NCI-H2107 (cell line): ENCODE results near the gene PRKRIP1.
"Not testable (repeated sequence)": the region's sequence is repeated elsewhere in the genome, so short reads cannot be mapped to it uniquely, and the experiment has no call there.

Source experiments
- DNase-seq: peaks from one replicate; lab custom pipeline; 2025; lab: John Stamatoyannopoulos, UW

PRKRIP1 gene

GRCh38 chr7:102457352-102457924 is 61.3 kb downstream of the PRKRIP1 start:
- DNase-seq: no peak

- DNase-seq: no peak
These were observed 63.2 kb downstream of the PRKRIP1 start for GRCh38 chr7:102459221-102459844.

- no peak for DNase-seq
These were observed 64.3 kb downstream of the PRKRIP1 start for GRCh38 chr7:102460467-102460866.

DNA sequence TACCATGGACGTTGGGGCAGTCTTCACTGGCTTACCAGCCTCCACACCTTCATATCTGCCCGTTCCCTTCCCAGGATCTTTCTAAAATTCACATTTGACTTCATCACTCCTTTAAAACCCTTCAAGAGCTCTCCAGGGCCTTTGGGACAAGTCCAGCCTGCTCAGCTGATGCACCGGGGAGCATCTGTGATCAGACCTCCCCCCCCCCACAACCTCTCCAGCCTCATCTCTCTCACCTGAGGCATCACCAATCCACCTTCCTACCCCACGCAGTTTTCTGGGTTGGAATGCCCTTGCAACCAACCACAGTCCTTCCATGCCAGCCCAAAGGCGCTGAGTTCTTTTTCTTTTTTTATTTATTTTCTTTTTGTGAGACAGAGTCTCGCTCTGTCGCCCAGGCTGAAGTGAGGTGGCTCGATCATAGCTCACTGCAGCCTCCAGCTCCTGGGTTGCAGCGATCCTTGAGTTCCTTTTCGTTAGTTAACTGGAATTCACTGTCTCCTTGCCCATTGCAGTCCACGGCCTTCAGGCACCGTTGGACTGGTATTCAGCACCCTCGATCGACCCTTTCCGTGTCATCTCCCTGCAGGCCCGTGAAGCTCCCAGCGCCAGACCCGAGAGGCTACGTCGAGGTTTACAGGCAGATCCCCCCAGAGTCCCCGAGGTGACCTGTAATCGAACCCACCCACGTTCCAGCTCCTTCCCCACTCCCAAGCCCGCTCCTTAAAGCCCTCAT is 67.8 kb downstream of the PRKRIP1 start:
- DNase-seq: no peak

DNA sequence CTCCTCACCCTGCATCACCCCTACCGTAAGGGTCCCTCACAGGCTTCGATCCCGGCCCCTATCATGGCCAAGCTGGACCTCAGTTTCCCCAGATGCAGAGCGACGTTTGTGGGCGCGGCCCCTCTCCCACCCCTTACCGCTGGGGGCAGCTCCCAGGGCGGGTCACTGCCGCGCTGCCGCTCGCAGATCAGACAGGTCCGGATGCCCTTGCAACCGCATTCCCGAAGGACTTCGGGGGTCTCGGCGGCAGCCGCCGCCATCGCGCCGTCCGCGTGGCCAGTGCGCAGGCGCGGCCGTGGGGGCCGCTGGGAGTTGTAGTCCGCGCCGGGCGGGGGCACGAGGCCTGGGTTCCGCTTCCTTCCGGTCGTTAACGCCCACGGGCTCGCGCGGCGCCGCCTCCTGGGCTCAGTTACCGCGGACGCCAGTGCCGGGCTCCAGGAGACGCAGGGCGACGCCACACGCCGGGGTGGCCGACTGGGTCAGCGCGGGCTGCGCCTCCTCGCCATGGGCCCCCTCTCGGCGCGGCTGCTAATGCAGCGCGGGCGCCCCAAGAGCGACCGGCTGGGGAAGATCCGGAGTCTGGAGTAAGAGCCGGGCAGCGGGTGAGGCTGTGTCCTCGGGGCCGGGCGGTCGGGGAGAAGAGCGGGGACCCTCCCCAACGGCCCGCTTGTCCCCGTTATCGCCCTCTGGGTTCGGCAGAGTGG is 68.6 kb downstream of the PRKRIP1 start, which contains the start of the genes ALKBH4 and LRWD1:
Gene ALKBH4 (minus strand): TSS at position 287 of the 704 bp plus-strand sequence. CDS start 27 bp downstream, at position 260.
Gene LRWD1 (plus strand): TSS at position 408 of the 704 bp plus-strand sequence. CDS start 97 bp downstream, at position 505.
- DNase-seq: peak; percentile 88

DNA sequence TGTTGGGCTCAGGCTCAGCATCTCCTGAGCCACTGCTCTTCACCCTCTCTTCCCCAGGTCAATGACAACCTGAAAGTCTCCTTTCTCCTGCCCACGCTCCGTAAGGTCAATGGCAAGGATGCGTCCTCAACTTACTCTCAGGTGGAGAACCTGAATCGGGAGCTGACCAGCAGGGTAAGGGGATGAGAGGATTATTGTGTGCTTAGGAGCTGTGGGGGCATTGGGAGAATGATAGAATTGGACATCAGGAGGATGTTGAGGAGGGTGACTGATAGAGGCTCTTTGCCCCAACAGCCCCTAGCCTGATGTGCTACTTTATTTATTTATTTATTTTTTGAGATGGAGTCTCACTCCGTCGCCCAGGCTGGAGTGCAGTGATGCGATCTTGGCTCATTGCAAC is 69.9 kb downstream of the PRKRIP1 start:
- DNase-seq: no peak

DNA sequence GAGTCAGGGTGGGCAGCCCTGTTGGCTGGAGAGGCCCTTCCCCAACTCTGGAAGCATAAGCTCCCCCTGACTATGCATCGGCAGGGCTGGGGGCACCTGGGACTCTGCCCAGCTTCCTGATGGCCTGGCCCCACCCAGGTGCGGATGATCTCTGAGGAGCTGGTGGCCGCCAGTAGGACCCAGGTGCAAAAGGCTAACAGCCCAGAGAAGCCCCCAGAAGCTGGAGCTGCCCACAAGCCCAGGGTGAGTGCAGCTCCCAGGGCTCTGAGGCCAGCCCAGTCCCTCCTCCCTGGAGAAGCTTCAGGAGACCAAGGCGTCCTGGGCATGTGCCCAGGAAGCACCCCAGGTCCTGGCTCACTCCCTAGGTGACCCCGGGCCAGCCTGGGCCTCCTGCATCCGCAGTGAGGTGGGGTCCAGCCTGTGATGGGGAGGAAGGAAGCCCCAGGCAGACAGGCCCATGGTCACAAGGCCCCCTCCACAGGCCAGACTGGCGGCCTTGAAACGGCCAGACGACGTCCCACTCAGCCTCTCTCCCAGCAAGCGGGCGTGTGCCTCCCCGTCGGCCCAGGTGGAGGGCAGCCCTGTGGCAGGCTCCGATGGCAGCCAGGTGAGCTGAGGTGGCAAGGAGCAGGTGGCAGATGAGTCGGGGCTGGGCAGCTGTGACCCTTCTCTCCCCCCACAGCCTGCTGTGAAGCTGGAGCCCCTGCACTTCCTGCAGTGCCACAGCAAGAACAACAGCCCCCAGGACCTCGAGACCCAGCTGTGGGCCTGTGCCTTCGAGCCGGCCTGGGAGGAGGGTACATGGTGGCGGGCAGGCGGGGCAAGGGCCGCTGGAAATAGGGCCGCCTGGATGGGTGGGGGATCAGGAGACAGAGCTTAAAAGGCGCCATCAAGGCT is 71.7 kb downstream of the PRKRIP1 start:
- DNase-seq: no peak

DNA sequence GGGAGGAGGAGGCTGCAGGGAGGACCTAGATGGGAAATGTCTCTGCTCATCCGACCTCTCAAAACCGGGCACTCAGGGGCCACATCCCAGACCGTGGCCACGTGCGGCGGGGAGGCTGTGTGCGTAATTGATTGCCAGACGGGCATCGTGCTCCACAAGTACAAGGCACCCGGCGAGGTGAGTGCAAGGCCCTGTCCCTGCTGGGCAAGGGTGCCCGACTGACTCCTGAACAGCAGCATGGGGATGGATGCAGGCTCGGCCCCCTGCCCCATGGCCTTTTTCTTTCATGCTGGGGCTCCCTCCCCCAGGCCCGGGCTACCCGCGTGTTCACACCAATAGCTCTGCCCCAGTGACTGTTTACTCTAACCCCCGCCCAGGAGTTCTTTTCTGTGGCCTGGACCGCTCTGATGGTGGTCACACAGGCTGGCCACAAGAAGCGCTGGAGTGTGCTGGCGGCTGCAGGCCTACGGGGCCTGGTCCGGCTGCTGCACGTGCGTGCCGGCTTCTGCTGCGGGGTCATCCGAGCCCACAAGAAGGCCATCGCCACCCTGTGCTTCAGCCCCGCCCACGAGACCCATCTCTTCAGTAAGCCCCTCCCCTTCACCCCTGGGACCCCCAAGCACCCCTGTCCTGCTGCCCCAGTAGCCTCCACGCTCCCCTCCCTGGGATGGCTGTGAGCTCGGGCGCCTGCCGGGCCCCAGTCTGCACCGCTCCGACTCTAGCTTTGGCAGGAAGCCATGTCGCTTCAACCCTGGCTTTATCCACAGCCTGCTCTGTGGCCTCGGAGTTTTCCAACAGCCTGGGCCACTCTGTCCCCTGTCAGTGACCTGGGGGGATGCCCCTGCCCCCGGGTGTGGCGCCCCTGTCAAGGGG is 72.6 kb downstream of the PRKRIP1 start:
- no peak for DNase-seq

DNA sequence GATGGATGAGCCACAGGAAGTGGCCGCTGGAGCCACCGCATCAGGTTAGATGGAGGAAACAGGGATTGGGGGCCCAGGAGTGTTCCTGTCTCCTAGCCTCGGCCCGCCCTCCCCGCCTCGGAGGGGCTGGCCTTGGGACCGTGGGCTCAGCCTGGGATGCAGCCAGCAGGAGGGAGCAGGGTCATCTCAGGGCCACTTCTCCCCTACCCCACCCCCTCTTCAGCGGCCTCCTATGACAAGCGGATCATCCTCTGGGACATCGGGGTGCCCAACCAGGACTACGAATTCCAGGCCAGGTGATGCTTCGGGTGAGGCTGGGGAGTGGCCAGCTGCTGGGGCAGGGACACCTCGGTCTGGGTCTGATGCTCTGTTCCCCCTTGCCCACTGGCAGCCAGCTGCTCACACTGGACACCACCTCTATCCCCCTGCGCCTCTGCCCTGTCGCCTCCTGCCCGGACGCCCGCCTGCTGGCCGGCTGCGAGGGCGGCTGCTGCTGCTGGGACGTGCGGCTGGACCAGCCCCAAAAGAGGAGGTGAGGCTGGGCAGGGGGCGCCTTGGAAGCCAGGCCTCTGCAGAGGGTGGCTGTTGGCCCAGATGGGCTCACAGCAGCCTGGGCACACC is 73.3 kb downstream of the PRKRIP1 start:
- no peak for DNase-seq

GRCh38 chr7:102469972-102470825 is 74.0 kb downstream of the PRKRIP1 start:
- DNase-seq: no peak

- no peak for DNase-seq
These were observed 75.6 kb downstream of the PRKRIP1 start for GRCh38 chr7:102471791-102472125.

GRCh38 chr7:102472126-102473041 is 76.2 kb downstream of the PRKRIP1 start:
- DNase-seq: no peak

- DNase-seq: no peak
These were observed 77.3 kb downstream of the PRKRIP1 start for GRCh38 chr7:102473271-102473991.

- not testable (repeated sequence) for DNase-seq
These were observed 78.0 kb downstream of the PRKRIP1 start for GRCh38 chr7:102474116-102474515.

DNA sequence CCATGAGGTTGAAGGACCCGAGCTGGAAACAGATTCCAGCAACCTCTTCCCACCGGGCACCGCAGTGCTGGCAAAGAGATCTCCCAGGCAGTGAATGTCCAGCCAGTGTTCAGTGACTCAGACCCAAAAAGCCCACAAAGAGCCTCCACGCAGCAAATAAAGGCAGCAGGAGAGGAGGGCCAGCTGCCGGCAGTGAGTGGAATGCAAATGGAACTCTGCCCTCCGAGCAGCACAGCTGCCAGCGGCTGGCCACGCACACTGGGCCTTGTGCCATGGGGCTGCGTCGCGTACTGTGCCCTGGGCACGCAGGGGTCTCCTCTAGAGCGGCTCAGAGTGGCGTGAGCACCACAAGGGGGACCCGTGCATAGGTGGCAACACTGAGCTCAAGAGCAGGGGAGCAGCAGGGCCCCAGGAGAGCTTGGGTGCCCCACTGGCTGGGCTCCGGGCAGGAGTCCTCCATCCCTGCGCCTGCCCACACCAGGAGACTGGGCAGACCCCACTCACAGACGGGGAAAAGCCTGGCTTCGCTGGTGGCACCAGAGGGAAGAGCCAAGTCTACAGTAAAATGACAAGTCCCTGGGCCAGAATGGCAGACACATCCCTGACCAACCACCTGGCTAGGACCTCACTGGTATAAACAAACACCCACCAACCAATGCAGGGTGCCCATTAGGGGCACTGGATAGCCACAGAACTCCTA is 78.7 kb downstream of the PRKRIP1 start:
- DNase-seq: not testable (repeated sequence)
